T-cell (primary cell): ENCODE results near the gene HOXB2. TPM values are rescaled to one million over a fixed set of nuclear protein-coding genes. Genes with fewer than 3 reads are reported as not detected.

Experiments
- ATAC-seq, 4 experiments: fragments of 200-7000 bp in 3 of 4; fragments of 150-1000 bp in 1 of 4; cut with Tn5 transposase; replicated peaks in 1 of 4; 1 replicate in 3 of 4; 2 replicates in 1 of 4; pipeline ENCODE4 v1.10.0; 2021; ENCODE audit warnings: moderate library complexity in 3 of 4, mild to moderate bottlenecking in 2 of 4, moderate number of reproducible peaks in 1 of 4
- CTCF ChIA-PET, 2 donors: fragments of 300-600 bp; sonication (Branson Sonifier 250); formaldehyde crosslinking; loops; one replicate each; lab custom pipeline; 2022; ENCODE audit warnings: antibody characterized with exemption in 2 of 2; lab: Charles Lee
- POLR2A ChIA-PET, 2 donors: fragments of 300-600 bp; sonication (Branson Sonifier 250); formaldehyde crosslinking; loops; one replicate each; lab custom pipeline; 2022; ENCODE audit warnings: antibody characterized with exemption in 2 of 2; lab: Charles Lee
- DNase-seq, 35 experiments: peaks; one replicate each; pipeline versions ENCODE4 v3.0.0 to v3.0.0-alpha.2; 2013 to 2023
- H3K27ac ChIP-seq: one replicate; pipeline ENCODE4 v1.5.1; 2013; ENCODE audit warnings: low read length
- H3K27me3 ChIP-seq, 2 experiments: replicated peaks in 1 of 2; 1 replicate in 1 of 2; 2 replicates in 1 of 2; pipeline versions ENCODE4 v1.6.1 to v1.7.0; 2013; ENCODE audit warnings: low read length in 1 of 2, mixed read lengths in 1 of 2; ENCODE audit not compliant: control insufficient read depth in 2 of 2, insufficient read depth in 2 of 2; ENCODE audit errors: extremely low read depth in 1 of 2
- H3K36me3 ChIP-seq, 2 donors: 1 replicate in 1 of 2; 2 replicates in 1 of 2; pipeline versions ENCODE4 v1.6.1 to v1.7.0; 2013; ENCODE audit warnings: low read length in 1 of 2; ENCODE audit not compliant: control insufficient read depth in 2 of 2, insufficient read depth in 1 of 2; ENCODE audit errors: extremely low read depth in 1 of 2
- H3K4me1 ChIP-seq, 2 experiments: 1 replicate in 1 of 2; 2 replicates in 1 of 2; pipeline versions ENCODE4 v1.6.1 to v1.7.0; 2013; ENCODE audit warnings: low read length in 2 of 2, mixed read lengths in 1 of 2; ENCODE audit not compliant: insufficient read depth in 2 of 2, control insufficient read depth in 1 of 2; ENCODE audit errors: extremely low read depth in 1 of 2
- H3K4me3 ChIP-seq, 2 donors: 1 replicate in 1 of 2; 2 replicates in 1 of 2; pipeline versions ENCODE4 v1.5.1 to v1.7.0; 2013; ENCODE audit warnings: mild to moderate bottlenecking in 2 of 2, low read length in 1 of 2, moderate library complexity in 1 of 2; ENCODE audit not compliant: control insufficient read depth in 1 of 2; ENCODE audit errors: extremely low read depth in 1 of 2
- H3K9me3 ChIP-seq: 2 replicates; pipeline ENCODE4 v1.7.0; 2013
- H3K27ac Mint-ChIP-seq, 2 donors: one replicate each; pipeline ENCODE4 v1.8.0; 2020 to 2021; ENCODE audit warnings: mild to moderate bottlenecking in 2 of 2, mixed read lengths in 2 of 2
- H3K27me3 Mint-ChIP-seq, 2 donors: one replicate each; pipeline ENCODE4 v1.8.0; 2021 to 2022; ENCODE audit warnings: mixed read lengths in 2 of 2
- H3K36me3 Mint-ChIP-seq: one replicate; pipeline ENCODE4 v1.8.0; 2021; ENCODE audit warnings: mixed read lengths
- H3K4me1 Mint-ChIP-seq, 3 donors: one replicate each; pipeline ENCODE4 v1.8.0; 2020 to 2022; ENCODE audit warnings: mixed read lengths in 3 of 3, mild to moderate bottlenecking in 1 of 3
- H3K4me3 Mint-ChIP-seq, 3 donors: one replicate each; pipeline ENCODE4 v1.8.0; 2020 to 2022; ENCODE audit warnings: mild to moderate bottlenecking in 3 of 3, mixed read lengths in 3 of 3, moderate library complexity in 3 of 3
- H3K9me3 Mint-ChIP-seq, 3 donors: one replicate each; pipeline ENCODE4 v1.8.0; 2020 to 2022; ENCODE audit warnings: mixed read lengths in 3 of 3
- WGBS: methylation state at CpG from one replicate; pipeline ENCODE4 v1.1.5; 2013; ENCODE audit warnings: missing lambda C conversion rate; ENCODE audit not compliant: insufficient coverage; 5-methylcytosine and 5-hydroxymethylcytosine counted together
- total RNA-seq, 35 experiments: library from RNA in 6 of 35; stranded (reverse) in 6 of 35; fragments of 120-200 nt in 1 of 35; gene quantifications; one replicate each; pipeline versions ENCODE4 v1.2.1 to v1.2.4 and lab custom pipeline; 2013 to 2026

HOXB2 gene
- total RNA-seq, 5 donors from 2014 or later (not counting 1 experiment from before 2014, with no cell fraction given) = 12.1 to 37.3 (median 25.6) TPM

DNA sequence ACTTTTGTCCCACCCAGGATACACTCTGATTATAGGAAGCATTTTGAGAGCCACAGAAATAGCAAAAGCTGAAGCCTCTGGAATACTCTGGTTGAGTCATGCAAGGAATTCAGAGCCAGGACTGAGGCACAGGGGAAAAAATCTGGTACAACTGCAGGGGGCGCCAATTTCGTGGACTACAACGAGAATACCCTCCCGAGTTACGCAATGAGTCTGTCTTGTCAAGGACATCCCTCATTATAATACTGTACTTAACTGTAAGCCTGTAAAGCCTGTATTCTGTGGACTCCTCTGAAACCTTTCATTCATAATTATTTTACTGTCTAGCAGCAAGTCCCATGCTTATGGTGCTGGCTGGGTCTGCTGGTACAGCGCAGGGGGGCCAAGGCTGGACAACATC lies 21.9 kb downstream of the HOXB2 start:
- ATAC-seq (no peak), DNase-seq (no peak)
- no peak overlapping the region for H3K4me3 ChIP-seq
- CTCF ChIA-PET = no interaction called here
- POLR2A ChIA-PET = interaction anchor here in 1 of 2 donors (0.6 kb wide), 1 partner anchor 19 kb away, joined by 3 read pairs; no protein-coding TSS in a partner anchor
- Mint-ChIP-seq H3K9me3 (no peaks in the 10 kb centered on the region), H3K36me3 (no peaks in the 10 kb centered on the region), H3K4me1 (peaks cover 6 to 17% (median 9%) of the 10 kb centered on the region in 3 donors), H3K27me3 (peaks cover 57 to 58% of the 10 kb centered on the region in 2 donors), H3K27ac (no peak overlapping the region), H3K4me3 (no peak overlapping the region)
- no peaks in the 10 kb centered on the region for H3K9me3 ChIP-seq
- peaks cover 0 to 52% of the 10 kb centered on the region in 2 experiments for H3K27me3 ChIP-seq
- no peak overlapping the region for H3K27ac ChIP-seq
- 95% methylated on average over 4 of the region's 6 CpGs for WGBS
- H3K36me3 ChIP-seq = no peaks in the 10 kb centered on the region
- H3K4me1 ChIP-seq = peaks cover 0 to 13% of the 10 kb centered on the region in 2 experiments

DNA sequence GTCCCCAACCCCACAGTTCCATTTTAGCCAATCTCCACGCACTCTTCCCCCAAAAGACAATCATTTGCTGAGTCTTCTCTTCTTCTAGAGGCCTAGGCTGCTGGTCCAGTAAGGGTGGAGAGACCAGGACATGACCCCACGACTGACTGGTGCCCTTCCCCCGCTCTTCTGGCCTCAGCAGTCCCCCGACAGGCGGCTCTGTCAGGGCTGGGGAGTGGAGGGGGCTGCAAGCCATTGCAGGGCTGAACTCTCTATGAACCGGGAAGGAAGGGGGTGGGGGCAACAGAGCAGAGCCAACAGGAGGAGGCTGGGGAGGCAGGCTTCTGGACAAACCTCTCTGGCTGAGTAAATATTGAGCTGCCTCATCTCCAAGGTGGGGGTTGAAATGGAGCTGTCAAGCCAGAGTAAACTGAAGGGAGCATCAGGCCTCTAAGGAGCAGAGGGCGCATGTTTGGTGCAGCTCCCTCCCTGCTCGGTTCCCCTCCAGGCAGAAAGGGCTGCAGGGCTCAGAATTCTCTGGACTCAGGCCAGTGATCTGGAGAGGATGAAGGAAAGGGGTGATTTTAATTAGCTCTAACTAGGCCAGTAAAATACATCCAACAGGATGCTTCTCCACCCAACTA lies 22.8 kb downstream of the HOXB2 start:
- peaks cover 52 to 58% of the 10 kb centered on the region in 2 donors for H3K27me3 Mint-ChIP-seq

DNA sequence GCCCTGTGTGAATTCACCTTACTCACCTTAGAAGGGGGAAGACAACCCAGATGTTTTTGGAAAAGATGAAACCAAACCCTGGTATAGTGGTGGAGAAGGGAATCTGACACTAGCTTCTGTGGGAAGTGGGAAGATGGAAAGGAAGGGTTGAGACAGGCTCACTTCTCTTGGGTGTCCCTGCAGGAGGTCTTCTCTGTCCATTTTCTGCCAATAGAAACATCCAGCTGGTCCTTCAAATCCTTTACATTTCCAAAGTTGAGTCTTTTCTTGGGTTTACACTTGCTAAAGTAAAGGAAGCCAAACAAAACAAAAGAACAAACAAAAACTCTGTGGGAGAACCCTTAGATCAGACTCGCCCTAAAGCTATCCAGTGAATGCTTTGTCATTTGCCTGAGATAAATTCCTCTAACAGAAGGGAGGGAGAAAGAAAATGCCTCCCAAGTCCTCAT lies 24.3 kb downstream of the HOXB2 start:
- Mint-ChIP-seq H3K27me3 (peaks cover 42 to 47% of the 10 kb centered on the region in 2 donors), H3K36me3 (no peaks in the 10 kb centered on the region), H3K27ac (no peak overlapping the region), H3K4me3 (no peak overlapping the region), H3K9me3 (no peaks in the 10 kb centered on the region), H3K4me1 (peaks cover 0 to 4% (median 0%) of the 10 kb centered on the region in 3 donors)
- ChIA-PET POLR2A (interaction anchor here in 1 of 2 donors (0.7 kb wide), 2 partner anchors 12 to 194 kb away, joined by 6 to 9 read pairs; no protein-coding TSS in a partner anchor), CTCF (interaction anchor here in 1 of 2 donors (0.7 to 1.0 kb wide), 2 partner anchors 9 to 500 kb away, joined by 3 read pairs; no protein-coding TSS in a partner anchor)
- ATAC-seq = no peak
- DNase-seq = no peak
- Histone ChIP-seq H3K4me1 (no peaks in the 10 kb centered on the region), H3K36me3 (no peaks in the 10 kb centered on the region), H3K27me3 (peaks cover 0 to 37% of the 10 kb centered on the region in 2 experiments), H3K4me3 (no peak overlapping the region), H3K9me3 (no peaks in the 10 kb centered on the region), H3K27ac (no peak overlapping the region)
- WGBS = no CpG with 5 or more reads among the region's 1 CpG

More for the DNA sequence above, 22.8 kb downstream of the HOXB2 start:
- H3K36me3 ChIP-seq = no peaks in the 10 kb centered on the region
- Mint-ChIP-seq H3K4me1 (peaks cover 6 to 14% (median 9%) of the 10 kb centered on the region in 3 donors), H3K27ac (no peak overlapping the region), H3K36me3 (no peaks in the 10 kb centered on the region), H3K9me3 (no peaks in the 10 kb centered on the region), H3K4me3 (no peak overlapping the region)
- peaks cover 0 to 47% of the 10 kb centered on the region in 2 experiments for H3K27me3 ChIP-seq
- no peaks in the 10 kb centered on the region for H3K9me3 ChIP-seq
- H3K4me3 ChIP-seq = no peak overlapping the region
- WGBS = 69% methylated on average over 7 of the region's 8 CpGs
- no peak for ATAC-seq
- no peak overlapping the region for H3K27ac ChIP-seq
- no peak for DNase-seq
- H3K4me1 ChIP-seq = peaks cover 0 to 8% of the 10 kb centered on the region in 2 experiments
- POLR2A ChIA-PET = interaction anchor here in 1 of 2 donors (0.6 kb wide), 3 partner anchors 16 to 322 kb away, joined by 3 read pairs; no protein-coding TSS in a partner anchor
- CTCF ChIA-PET = interaction anchor here in 1 of 2 donors (1.1 to 1.3 kb wide), 2 partner anchors 30 to 170 kb away, joined by 3 read pairs; no protein-coding TSS in a partner anchor

DNA sequence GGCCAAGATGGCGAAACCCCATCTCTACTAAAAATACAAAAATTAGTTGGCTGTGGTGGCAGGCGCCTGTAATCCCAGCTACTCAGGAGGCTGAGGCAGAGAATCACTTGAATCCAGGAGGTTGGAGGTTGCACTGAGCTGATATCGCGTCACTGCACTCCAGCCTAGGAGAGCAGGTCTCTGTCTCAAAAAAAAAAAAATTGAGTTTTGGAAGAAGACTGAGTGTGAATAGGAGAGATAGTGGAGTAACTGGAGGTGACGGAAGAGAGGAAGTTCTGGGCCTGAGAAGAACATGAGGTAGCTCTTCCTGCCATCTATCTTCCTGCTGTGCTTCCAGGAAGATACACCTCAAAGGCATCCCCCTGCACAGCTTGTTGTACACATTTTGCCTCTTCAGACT lies 25.5 kb downstream of the HOXB2 start:
- peaks cover 0 to under 1% of the 10 kb centered on the region in 2 experiments for H3K4me1 ChIP-seq
- 100% methylated on average over 3 of the region's 5 CpGs for WGBS
- no peak overlapping the region for H3K27ac Mint-ChIP-seq
- peaks cover 0 to 32% of the 10 kb centered on the region in 2 experiments for H3K27me3 ChIP-seq
- no peaks in the 10 kb centered on the region for H3K36me3 ChIP-seq
- no peaks in the 10 kb centered on the region for H3K36me3 Mint-ChIP-seq
- no peak overlapping the region for H3K27ac ChIP-seq
- ChIA-PET POLR2A (interaction anchor here (0.6 to 0.7 kb wide), 2 partner anchors 8 to 9 kb away, joined by 3 read pairs; no protein-coding TSS in a partner anchor), CTCF (interaction anchor here in 1 of 2 donors (0.6 kb wide), 1 partner anchor 36 kb away, joined by 7 read pairs; no protein-coding TSS in a partner anchor)
- ATAC-seq (no peak), DNase-seq (no peak)
- no peaks in the 10 kb centered on the region for H3K9me3 Mint-ChIP-seq
- no peaks in the 10 kb centered on the region for H3K9me3 ChIP-seq
- peaks cover 0 to 6% (median under 1%) of the 10 kb centered on the region in 3 donors for H3K4me1 Mint-ChIP-seq
- H3K27me3 Mint-ChIP-seq = peaks cover 33 to 39% of the 10 kb centered on the region in 2 donors
- no peak overlapping the region for H3K4me3 ChIP-seq
- no peak overlapping the region for H3K4me3 Mint-ChIP-seq

DNA sequence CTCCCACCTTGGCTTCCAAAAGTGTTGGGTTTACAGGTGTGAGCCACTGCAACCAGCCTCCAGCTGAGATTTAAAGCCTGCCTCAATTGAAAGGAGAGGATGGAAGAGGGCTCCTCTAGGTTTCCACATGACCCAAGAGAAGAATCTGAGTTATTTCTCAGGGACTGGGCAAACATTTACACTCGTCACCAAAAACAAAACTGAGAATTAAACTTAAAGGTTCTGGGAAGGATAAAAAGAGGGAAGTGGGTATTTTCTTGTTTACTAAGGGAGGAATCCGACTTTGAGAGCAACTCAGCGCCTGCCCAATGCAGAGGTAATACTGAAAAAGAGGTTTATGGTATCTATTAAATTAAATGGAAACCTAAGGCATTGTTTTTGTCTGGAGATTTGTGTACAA lies 27.4 kb downstream of the HOXB2 start:
- no peak for ATAC-seq

More for the DNA sequence above, 27.4 kb downstream of the HOXB2 start:
- peaks cover 0 to 28% of the 10 kb centered on the region in 2 experiments for H3K27me3 ChIP-seq
- H3K4me1 Mint-ChIP-seq = peaks cover 11 to 24% (median 17%) of the 10 kb centered on the region in 3 donors
- CTCF ChIA-PET = interaction anchor here in 1 of 2 donors (0.9 kb wide), 1 partner anchor 17 kb away, joined by 6 read pairs; no protein-coding TSS in a partner anchor
- POLR2A ChIA-PET = interaction anchor here in 1 of 2 donors (0.7 kb wide), 2 partner anchors 42 to 1838 kb away, joined by 8 to 9 read pairs; no protein-coding TSS in a partner anchor
- peaks cover 0 to 6% of the 10 kb centered on the region in 2 experiments for H3K4me1 ChIP-seq
- H3K36me3 ChIP-seq = no peaks in the 10 kb centered on the region
- H3K9me3 ChIP-seq = no peaks in the 10 kb centered on the region
- no peaks in the 10 kb centered on the region for H3K36me3 Mint-ChIP-seq
- H3K27me3 Mint-ChIP-seq = peaks cover 17 to 26% of the 10 kb centered on the region in 2 donors
- H3K27ac ChIP-seq = no peak overlapping the region
- no peak overlapping the region for H3K4me3 Mint-ChIP-seq
- WGBS = 0% methylated on average over 1 of the region's 3 CpGs
- H3K9me3 Mint-ChIP-seq = no peaks in the 10 kb centered on the region
- no peak overlapping the region for H3K4me3 ChIP-seq
- H3K27ac Mint-ChIP-seq = no peak overlapping the region
- no peak for DNase-seq
